ENCODE results near the gene PBRM1.

GRCh38 chr3:52555056-52555455 lies 130.7 kb downstream of the PBRM1 start:
- TF ChIP-seq EP300 (IDR thresholded peaks at IDR 0.05) (no peak), POLR2AphosphoS5 (IDR thresholded peaks at IDR 0.05) (no peak), POLR2A (IDR thresholded peaks at IDR 0.05) (no peak), CTCF (IDR thresholded peaks at IDR 0.05) (no peak)

Data from suprapubic skin (tissue), 4 donors.